ENCODE data around the gene OR2F1.

DNA sequence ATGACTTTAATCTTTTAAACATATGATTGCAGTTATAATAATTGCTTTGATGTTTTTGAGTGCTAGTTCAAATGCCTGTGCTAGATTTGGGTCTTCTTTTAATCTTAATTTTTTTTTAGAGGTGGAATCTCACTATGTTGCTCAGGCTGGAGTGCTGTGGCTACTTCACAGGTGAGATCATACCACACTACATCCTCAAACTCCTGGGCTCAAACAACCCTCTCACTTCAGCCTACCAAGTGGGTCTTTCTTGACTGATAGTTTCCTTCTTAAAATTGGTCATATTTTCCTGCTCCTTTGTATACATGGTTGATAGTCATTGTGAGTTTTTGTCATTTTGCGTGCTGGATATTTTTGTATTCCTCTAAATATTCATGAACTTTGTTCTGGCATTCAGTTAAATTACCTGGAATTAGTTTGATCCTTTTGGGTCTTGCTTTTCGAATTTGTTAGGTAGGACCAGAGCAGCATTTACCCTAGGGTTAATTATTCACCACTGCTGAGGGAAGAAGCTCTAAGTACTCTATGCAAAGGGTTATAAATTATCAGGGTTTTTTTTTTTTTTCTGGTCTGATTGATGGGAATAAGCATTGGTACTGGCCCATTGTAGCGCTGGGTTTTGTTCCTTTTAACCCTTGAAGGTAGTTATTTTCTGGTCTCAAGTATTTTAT is 40.6 kb upstream of the OR2F1 start:
- TF ChIP-seq, protein P1, sequence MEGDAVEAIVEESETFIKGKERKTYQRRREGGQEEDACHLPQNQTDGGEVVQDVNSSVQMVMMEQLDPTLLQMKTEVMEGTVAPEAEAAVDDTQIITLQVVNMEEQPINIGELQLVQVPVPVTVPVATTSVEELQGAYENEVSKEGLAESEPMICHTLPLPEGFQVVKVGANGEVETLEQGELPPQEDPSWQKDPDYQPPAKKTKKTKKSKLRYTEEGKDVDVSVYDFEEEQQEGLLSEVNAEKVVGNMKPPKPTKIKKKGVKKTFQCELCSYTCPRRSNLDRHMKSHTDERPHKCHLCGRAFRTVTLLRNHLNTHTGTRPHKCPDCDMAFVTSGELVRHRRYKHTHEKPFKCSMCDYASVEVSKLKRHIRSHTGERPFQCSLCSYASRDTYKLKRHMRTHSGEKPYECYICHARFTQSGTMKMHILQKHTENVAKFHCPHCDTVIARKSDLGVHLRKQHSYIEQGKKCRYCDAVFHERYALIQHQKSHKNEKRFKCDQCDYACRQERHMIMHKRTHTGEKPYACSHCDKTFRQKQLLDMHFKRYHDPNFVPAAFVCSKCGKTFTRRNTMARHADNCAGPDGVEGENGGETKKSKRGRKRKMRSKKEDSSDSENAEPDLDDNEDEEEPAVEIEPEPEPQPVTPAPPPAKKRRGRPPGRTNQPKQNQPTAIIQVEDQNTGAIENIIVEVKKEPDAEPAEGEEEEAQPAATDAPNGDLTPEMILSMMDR (conservative IDR thresholded peaks at IDR 0.05): no peak
- no peak for TF ChIP-seq EZH2 (IDR thresholded peaks at IDR 0.05; ENCODE audit: low read depth)

Data from PC-9 (cell line).